HG03139 (cell line): ENCODE results near the gene NEK11.
"Not testable (repeated sequence)": the region's sequence is repeated elsewhere in the genome, so short reads cannot be mapped to it uniquely, and the experiment has no call there.

Experiments
- ATAC-seq: cut with Tn5 transposase; IDR thresholded peaks from one replicate; pipeline ENCODE4 v1.9.1; 2021; ENCODE audit not compliant: unreplicated experiment

Gene NEK11

DNA sequence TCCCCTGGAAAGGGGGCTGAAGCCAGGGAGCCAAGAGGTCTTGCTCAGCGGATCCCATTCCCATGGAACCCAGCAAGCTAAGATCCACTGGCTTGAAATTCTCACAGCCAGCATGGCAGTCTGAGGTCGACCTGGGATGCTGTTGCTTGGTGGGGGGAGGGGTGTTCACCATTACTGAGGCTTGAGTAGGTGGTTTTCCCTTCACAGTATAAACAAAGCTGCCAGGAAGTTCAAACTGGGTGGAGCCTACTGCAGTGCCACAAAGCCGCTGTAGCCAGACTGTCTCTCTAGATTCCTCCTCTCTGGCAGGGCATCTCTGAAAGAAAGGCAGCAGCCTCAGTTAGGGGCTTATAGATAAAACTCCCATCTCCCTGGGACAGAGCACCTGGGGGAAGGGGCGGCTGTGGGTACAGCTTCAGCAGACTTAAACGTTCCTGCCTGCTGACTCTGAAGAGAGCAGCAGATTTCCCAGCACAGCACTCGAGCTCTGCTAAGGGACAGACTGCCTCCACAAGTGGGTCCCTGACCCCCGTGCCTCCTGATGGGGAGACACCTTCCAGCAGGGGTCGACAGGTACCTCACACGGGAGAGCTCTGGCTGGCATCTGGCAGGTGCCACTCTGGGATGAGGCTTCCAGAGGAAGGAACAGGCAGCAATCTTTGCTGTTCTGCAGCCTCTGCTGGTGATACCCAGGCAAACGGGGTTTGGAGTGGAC is 15.8 kb downstream of the NEK11 start:
- ATAC-seq, result not testable (repeated sequence)

GRCh38 chr3:131047582-131047981 is 20.9 kb downstream of the NEK11 start:
- ATAC-seq, result no peak

- no peak for ATAC-seq
Measured at GRCh38 chr3:131048030-131048429, 21.4 kb downstream of the NEK11 start.

- ATAC-seq, result no peak
Measured at GRCh38 chr3:131050001-131050400, 23.3 kb downstream of the NEK11 start.

- no peak for ATAC-seq
Measured at GRCh38 chr3:131053043-131053859, 26.6 kb downstream of the NEK11 start.

DNA sequence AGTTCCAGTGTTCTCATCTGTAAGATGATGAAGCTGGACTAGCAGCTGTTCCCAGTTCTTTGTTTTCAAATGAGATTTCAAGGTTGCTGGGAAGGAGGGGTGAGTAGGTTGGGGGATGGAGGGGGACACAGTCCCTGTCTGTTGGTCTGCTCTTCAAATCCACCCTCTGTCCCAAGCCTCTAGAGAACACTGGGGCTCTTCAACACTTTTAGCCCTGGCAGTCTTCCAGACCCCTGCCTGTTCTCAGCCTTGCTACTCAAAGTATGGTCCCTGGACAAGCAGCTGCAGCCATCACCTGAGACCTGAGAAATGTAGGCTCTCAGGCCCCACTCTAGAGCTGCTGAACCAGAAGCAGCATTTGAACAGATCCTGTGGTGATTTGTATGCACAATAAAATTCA is 41.3 kb downstream of the NEK11 start:
- ATAC-seq, result no peak

DNA sequence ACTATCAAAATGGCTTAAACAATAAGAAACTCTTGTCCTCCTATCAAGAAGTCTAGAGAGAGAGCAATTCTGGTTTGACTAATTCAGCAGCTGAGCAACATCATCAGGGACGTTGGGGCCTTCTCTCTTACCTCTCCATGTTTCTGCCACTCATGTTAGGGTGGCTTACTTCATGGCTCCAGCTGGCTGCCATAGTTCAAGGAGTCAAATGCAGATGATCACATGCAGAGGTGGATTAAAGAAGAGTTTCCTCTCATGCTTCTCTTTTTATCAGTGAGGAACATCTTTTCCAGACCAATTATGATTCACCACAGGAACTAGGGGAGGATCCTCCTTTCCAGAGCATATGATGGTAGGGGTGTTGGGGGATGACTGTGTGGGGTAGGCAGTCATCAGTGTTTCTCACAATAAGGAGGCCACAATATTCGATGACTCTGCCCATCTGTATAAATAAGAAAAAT is 45.5 kb downstream of the NEK11 start:
- ATAC-seq, result no peak

GRCh38 chr3:131072845-131073244 is 46.2 kb downstream of the NEK11 start:
- no peak for ATAC-seq

GRCh38 chr3:131075632-131076328 is 49.1 kb downstream of the NEK11 start:
- no peak for ATAC-seq

- no peak for ATAC-seq
Measured at GRCh38 chr3:131077904-131078303, 51.2 kb downstream of the NEK11 start.

- no peak for ATAC-seq
Measured at GRCh38 chr3:131079086-131079485, 52.4 kb downstream of the NEK11 start.

GRCh38 chr3:131081224-131081623 is 54.5 kb downstream of the NEK11 start:
- ATAC-seq, result no peak

DNA sequence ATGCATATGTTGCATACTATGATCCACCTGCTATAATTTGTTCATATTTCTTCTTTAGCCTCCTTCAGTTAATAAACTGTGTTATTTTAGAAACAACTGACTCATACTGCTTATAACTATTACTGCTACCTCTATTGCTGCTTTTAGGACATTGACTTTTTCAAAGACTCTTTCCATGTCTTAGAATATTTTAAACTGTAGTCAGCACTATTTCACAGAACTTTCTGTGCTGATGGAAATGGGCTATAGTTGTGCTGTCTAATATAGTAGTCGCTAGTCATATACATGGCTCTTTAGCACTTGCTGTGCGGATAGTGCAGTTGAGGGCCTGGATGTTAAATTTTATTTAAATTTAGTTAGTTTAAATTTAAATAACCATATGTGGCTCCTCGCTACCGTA is 55.6 kb downstream of the NEK11 start:
- ATAC-seq, result no peak

DNA sequence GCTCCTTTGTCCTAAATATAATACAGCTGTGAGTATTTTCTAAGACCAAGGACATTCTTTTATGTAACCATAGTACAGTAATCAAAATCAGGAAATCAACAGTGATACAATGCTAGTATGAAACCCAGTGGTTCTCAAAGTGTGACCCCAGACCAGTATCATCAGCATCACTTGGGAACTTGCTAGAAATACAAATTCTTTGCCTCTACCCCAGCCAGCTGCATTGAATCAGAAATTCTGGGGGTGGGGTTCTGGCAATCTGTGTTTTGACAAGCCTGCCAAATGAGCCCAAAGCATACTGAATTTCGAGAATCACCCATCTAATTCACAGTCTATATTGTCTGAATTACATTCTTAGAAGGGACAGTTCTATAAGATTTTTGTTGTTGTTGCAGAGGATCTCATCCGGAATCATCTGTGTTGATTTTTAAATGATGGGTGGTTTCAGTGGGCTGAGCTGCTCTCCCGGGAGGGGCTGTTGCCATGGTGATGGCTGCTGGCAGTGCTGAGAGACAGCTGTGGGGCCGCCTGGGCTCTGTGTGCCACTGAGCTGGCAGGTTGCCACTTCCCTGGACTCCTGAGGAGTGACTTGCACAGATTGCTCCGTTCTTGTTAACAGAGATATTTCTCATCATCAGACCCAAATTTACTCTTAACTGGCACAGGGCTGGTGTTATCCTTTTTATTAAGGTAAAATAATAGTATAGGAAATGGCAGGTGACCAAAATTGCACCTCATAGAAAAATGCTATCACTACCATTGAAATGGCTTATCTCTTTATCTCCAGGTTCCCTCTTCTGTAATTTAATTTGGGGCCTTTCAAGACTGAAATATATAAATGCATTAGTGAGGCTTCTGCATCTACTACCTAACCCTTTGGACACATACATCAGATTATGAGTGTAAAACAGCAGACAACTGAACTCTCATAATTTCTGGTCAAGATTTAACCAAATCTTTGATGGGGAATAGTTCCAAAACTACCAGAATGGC is 56.5 kb downstream of the NEK11 start:
- no peak for ATAC-seq

DNA sequence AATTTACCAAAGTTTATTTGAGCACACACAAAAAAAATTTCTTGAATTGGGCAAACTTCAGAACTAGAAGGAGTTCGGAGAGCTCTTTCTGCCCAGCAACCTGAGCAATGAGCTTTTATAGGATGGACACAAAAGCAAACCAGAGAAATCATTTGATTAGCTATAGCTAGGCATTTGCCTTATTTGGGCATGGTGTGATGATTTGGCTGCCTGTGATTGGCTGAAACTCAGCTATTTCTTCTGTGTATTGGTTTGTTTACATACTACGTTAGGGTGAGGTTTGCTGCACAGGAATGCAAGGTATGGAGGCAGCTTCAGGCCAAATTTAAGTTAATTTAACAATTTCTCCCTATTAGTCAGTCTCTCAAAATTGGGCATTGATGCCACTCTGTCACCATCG is 65.1 kb downstream of the NEK11 start:
- ATAC-seq, result no peak

GRCh38 chr3:131107637-131108433 is 81.2 kb downstream of the NEK11 start:
- ATAC-seq, result no peak

DNA sequence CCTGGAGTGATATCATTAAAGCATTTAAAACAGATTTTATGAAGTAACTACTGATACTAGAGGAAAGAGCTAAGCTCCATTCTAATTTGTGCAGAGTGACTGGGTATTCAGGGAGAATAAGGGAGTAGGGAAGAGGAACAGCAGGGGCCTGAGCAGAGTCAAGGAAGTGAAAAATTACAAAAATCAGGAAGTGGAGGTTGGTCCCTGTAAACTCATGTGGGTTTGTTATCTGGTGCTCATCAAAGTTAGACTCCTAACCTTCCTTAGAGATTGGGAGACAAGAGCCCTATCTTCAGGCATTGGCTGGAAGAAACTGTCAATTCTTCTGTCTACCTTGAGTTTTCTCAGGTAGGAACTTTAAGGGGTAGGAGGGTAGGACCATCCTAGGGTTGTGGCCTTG is 82.5 kb downstream of the NEK11 start:
- no peak for ATAC-seq

- no peak for ATAC-seq
Measured at GRCh38 chr3:131110087-131110486, 83.4 kb downstream of the NEK11 start.

- no peak for ATAC-seq
Measured at GRCh38 chr3:131114256-131114655, 87.6 kb downstream of the NEK11 start.

DNA sequence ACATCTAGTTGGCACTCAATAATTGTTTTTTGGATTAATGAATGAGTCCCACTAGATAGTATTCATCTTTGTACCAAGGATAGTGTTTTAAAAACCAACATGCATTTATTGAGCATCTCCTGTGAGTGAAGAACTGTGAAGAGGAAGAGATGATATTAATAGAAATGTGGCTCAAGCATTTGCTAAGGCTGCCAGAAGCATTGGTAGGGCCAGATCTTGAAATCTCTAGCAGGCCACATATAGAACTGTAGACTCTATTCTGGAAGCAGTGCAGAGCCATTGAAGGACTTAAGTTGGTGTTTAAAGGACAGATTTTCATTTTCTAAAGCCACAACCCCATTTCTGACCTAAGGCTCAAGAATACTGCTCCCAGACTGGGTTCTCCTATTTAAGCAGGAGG is 99.0 kb downstream of the NEK11 start:
- no peak for ATAC-seq
